Right atrium auricular region (tissue), 2 donors: Measurements from ENCODE around the gene PHLDA3. TPM values are rescaled to one million over a fixed set of nuclear protein-coding genes. Genes with fewer than 3 reads are reported as not detected.

ENCODE experiments used
- DNase-seq: peaks from one replicate; pipeline ENCODE4 v3.0.0-alpha.2; 2019; ENCODE audit warnings: low spot score
- H3K27ac ChIP-seq, 2 donors: fragments of 200-600 bp; sonication (generic); 1 replicate in 1 of 2; 2 replicates in 1 of 2; pipeline ENCODE4 v1.5.1; 2016 to 2019
- H3K27me3 ChIP-seq, 2 donors: fragments of 200-600 bp; sonication (generic); one replicate each; pipeline versions ENCODE4 v1.5.1 to v1.6.0; 2017 to 2019
- H3K36me3 ChIP-seq: fragments of 200-600 bp; sonication (generic); one replicate; pipeline ENCODE4 v1.5.1; 2016
- H3K4me1 ChIP-seq, 2 donors: fragments of 200-600 bp; sonication (generic); one replicate each; pipeline versions ENCODE4 v1.5.1 to v1.6.0; 2017 to 2019
- H3K4me3 ChIP-seq, 2 donors: fragments of 200-600 bp; sonication (generic); 1 replicate in 1 of 2; 2 replicates in 1 of 2; pipeline ENCODE4 v1.5.1; 2017 to 2019; ENCODE audit warnings: mild to moderate bottlenecking in 1 of 2, moderate library complexity in 1 of 2
- H3K9me3 ChIP-seq, 2 donors: fragments of 200-600 bp; sonication (generic); one replicate each; pipeline ENCODE4 v1.5.1; 2019
- CTCF ChIP-seq, 2 donors: fragments of 200-600 bp; sonication (generic); IDR thresholded peaks; one replicate each; pipeline ENCODE4 v1.5.1; 2019; ENCODE audit warnings: antibody characterized with exemption in 2 of 2
- total RNA-seq, 2 donors: library from RNA; depleted of rRNA; stranded (reverse); fragments of >200 nt; gene quantifications; one replicate each; pipeline ENCODE4 v1.1.0, GENCODE V29; 2016

PHLDA3 gene
- total RNA-seq, 2 donors from 2014 or later = 29.5 to 31.9 TPM

- Histone ChIP-seq H3K4me1 (peaks cover 0 to 94% of the 10 kb centered on the region in 2 donors), H3K4me3 (no peak overlapping the region), H3K27ac (peak overlapping the region; percentile 92 to 93), H3K36me3 (no peaks in the 10 kb centered on the region), H3K9me3 (no peaks in the 10 kb centered on the region), H3K27me3 (no peaks in the 10 kb centered on the region)
- no peak for TF ChIP-seq CTCF (IDR thresholded peaks at IDR 0.05)
- no peak for DNase-seq
Observed at GRCh38 chr1:201502511-201502857, 33.5 kb upstream of the PHLDA3 start.

GRCh38 chr1:201501812-201502510 lies 33.0 kb upstream of the PHLDA3 start:
- Histone ChIP-seq H3K27ac (peak overlapping the region; percentile 92 to 93), H3K27me3 (no peaks in the 10 kb centered on the region), H3K4me3 (no peak overlapping the region), H3K4me1 (peaks cover 0 to 90% of the 10 kb centered on the region in 2 donors), H3K36me3 (no peaks in the 10 kb centered on the region), H3K9me3 (no peaks in the 10 kb centered on the region)
- DNase-seq = no peak
- TF ChIP-seq CTCF (IDR thresholded peaks at IDR 0.05) = no peak

GRCh38 chr1:201501144-201501543 lies 32.2 kb upstream of the PHLDA3 start:
- H3K4me1 ChIP-seq = peaks cover 0 to 91% of the 10 kb centered on the region in 2 donors
- no peaks in the 10 kb centered on the region for H3K9me3 ChIP-seq
- DNase-seq = no peak
- H3K27me3 ChIP-seq = no peaks in the 10 kb centered on the region
- H3K36me3 ChIP-seq = no peaks in the 10 kb centered on the region
- H3K27ac ChIP-seq = peak overlapping the region; percentile 92 to 93
- H3K4me3 ChIP-seq = no peak overlapping the region
- TF ChIP-seq CTCF (IDR thresholded peaks at IDR 0.05) = no peak

- H3K4me3 ChIP-seq = no peak overlapping the region
- peak overlapping the region; percentile 92 to 93 for H3K27ac ChIP-seq
Observed at GRCh38 chr1:201500670-201501120, 31.7 kb upstream of the PHLDA3 start.

GRCh38 chr1:201499795-201500669 lies 31.0 kb upstream of the PHLDA3 start:
- peak overlapping the region; percentile 92 to 93 for H3K27ac ChIP-seq
- DNase-seq = no peak
- no peak for TF ChIP-seq CTCF (IDR thresholded peaks at IDR 0.05)
- H3K4me3 ChIP-seq = no peak overlapping the region
- H3K36me3 ChIP-seq = peaks cover 6% of the 10 kb centered on the region
- H3K9me3 ChIP-seq = no peaks in the 10 kb centered on the region
- H3K4me1 ChIP-seq = peaks cover 0 to 91% of the 10 kb centered on the region in 2 donors
- no peaks in the 10 kb centered on the region for H3K27me3 ChIP-seq

More at GRCh38 chr1:201500670-201501120, 31.7 kb upstream of the PHLDA3 start:
- H3K27me3 ChIP-seq = no peaks in the 10 kb centered on the region
- H3K4me1 ChIP-seq = peaks cover 0 to 91% of the 10 kb centered on the region in 2 donors
- TF ChIP-seq CTCF (IDR thresholded peaks at IDR 0.05) = no peak
- no peak for DNase-seq
- H3K9me3 ChIP-seq = no peaks in the 10 kb centered on the region
- H3K36me3 ChIP-seq = no peaks in the 10 kb centered on the region
